Neural progenitor cell (in vitro differentiated cells): ENCODE results near the gene PDIA2.

Experiments
- CTCF ChIP-seq: fragments of 200-600 bp; sonication (generic); IDR thresholded peaks from 2 replicates; pipeline ENCODE4 v1.5.1; 2017; ENCODE audit warnings: antibody characterized with exemption, mild to moderate bottlenecking
- EZH2 ChIP-seq: fragments of 200-600 bp; sonication (generic); IDR thresholded peaks from 2 replicates; pipeline ENCODE4 v1.6.1; 2017; ENCODE audit warnings: antibody characterized with exemption, mild to moderate bottlenecking, moderate library complexity
- EZH2phosphoT487 ChIP-seq: fragments of 200-600 bp; sonication (generic); IDR thresholded peaks from 2 replicates; pipeline ENCODE4 v1.6.1; 2017; ENCODE audit warnings: antibody characterized with exemption

- TF ChIP-seq CTCF, result no peak
- no peak for TF ChIP-seq EZH2phosphoT487
- no peak for TF ChIP-seq EZH2
Observed at GRCh38 chr16:296806-297510, 14.0 kb downstream of the PDIA2 start.
